Panc1 (cell line): Measurements from ENCODE around the gene GRIP2. TPM values are rescaled to one million over a fixed set of nuclear protein-coding genes. Genes with fewer than 3 reads are reported as not detected.

Source experiments
- ATAC-seq: fragments of 200-7000 bp; cut with Tn5 transposase; 2 replicates; pipeline ENCODE4 v1.9.1; 2020; ENCODE audit warnings: mild to moderate bottlenecking, moderate library complexity
- BruUV-seq: library from RNA; stranded (reverse); fragments of 400-500 nt; replicated peaks from 2 replicates; lab custom pipeline; 2021; lab: Mats Ljungman, UMichigan
- CTCF ChIA-PET: fragments of 300-600 bp; sonication (Branson Sonifier 250); formaldehyde crosslinking; loops from one replicate; lab custom pipeline; 2022; ENCODE audit warnings: antibody characterized with exemption; lab: Charles Lee
- POLR2A ChIA-PET: fragments of 300-600 bp; sonication (Branson Sonifier 250); formaldehyde crosslinking; loops from one replicate; lab custom pipeline; 2022; ENCODE audit warnings: antibody characterized with exemption; lab: Charles Lee
- DNase-seq: peaks from one replicate; pipeline ENCODE4 v3.0.0-alpha.2; 2010; ENCODE audit warnings: low read depth, low spot score
- H3K27ac ChIP-seq: 2 replicates; pipeline ENCODE4 v1.5.1; 2011; ENCODE audit warnings: mild to moderate bottlenecking, low read length, inconsistent platforms
- H3K27me3 ChIP-seq: fragments of 200-500 bp; sonication (Bioruptor generic); 2 replicates; pipeline ENCODE4 v1.6.0; 2014; ENCODE audit warnings: low read length, inconsistent platforms; ENCODE audit not compliant: control insufficient read depth, insufficient read depth
- H3K36me3 ChIP-seq: fragments of 200-500 bp; sonication (Bioruptor generic); 2 replicates; pipeline ENCODE4 v1.5.1; 2014; ENCODE audit warnings: inconsistent platforms, mild to moderate bottlenecking, low read length, moderate library complexity; ENCODE audit not compliant: control insufficient read depth, insufficient read depth
- H3K4me1 ChIP-seq: 2 replicates; pipeline ENCODE4 v1.5.1; 2011; ENCODE audit warnings: inconsistent platforms, mild to moderate bottlenecking, low read length, moderate library complexity; ENCODE audit not compliant: control insufficient read depth, insufficient read depth
- H3K4me3 ChIP-seq, 2 experiments: 2 replicates each; pipeline ENCODE4 v1.5.1; 2011 to 2012; ENCODE audit warnings: low read depth in 2 of 2, low read length in 2 of 2, mild to moderate bottlenecking in 2 of 2, inconsistent platforms in 1 of 2, moderate library complexity in 1 of 2
- H3K9me3 ChIP-seq: fragments of 200-500 bp; sonication (Bioruptor generic); 2 replicates; pipeline ENCODE4 v1.5.1; 2014; ENCODE audit warnings: low read depth, mild to moderate bottlenecking, inconsistent platforms, low read length, moderate library complexity; ENCODE audit not compliant: control insufficient read depth, insufficient read depth
- CTCF ChIP-seq: fragments of 450-650 bp; IDR thresholded peaks from 2 replicates; pipeline ENCODE4 v1.5.1; 2017; ENCODE audit warnings: mild to moderate bottlenecking
- POLR2AphosphoS5 ChIP-seq: IDR thresholded peaks from 2 replicates; pipeline ENCODE4 v1.6.1; 2012; ENCODE audit warnings: mild to moderate bottlenecking, low read depth, low read length, moderate library complexity
- SIN3A ChIP-seq: IDR thresholded peaks from 2 replicates; pipeline ENCODE4 v1.6.1; 2012; ENCODE audit warnings: low read depth, mild to moderate bottlenecking, low read length, moderate library complexity, borderline replicate concordance; ENCODE audit not compliant: insufficient read depth
- TCF7L2 ChIP-seq: IDR thresholded peaks from 2 replicates; pipeline ENCODE4 v1.6.1; 2011; ENCODE audit warnings: mild to moderate bottlenecking, low read depth, low read length, inconsistent platforms
- in situ Hi-C: cut with HindIII; loops from 2 replicates; pipeline ENCODE4 v1.10.0; 2016; ENCODE audit warnings: low sequenced_read_pairs, low pct_unique_long_range_greater_than_20kb
- intact Hi-C: fragments of 100-400 bp; cut with micrococcal nuclease; formaldehyde crosslinking; loops from one replicate; pipeline ENCODE4 v1.10.0; 2022; ENCODE audit not compliant: unreplicated experiment
- total RNA-seq: library from RNA; stranded (reverse); gene quantifications from one replicate; pipeline ENCODE4 v1.2.1, GENCODE V29; 2021; ENCODE audit not compliant: unreplicated experiment
- TF ChIP-seq, protein P1 (sequence below), 2 experiments: IDR thresholded peaks; 2 replicates each; pipeline ENCODE4 v1.6.1; 2011 to 2012; ENCODE audit warnings: low read depth in 2 of 2, control low read depth in 1 of 2, low read length in 1 of 2, mild to moderate bottlenecking in 1 of 2, moderate library complexity in 1 of 2; ENCODE audit not compliant: insufficient read depth in 1 of 2

GRIP2 gene
- total RNA-seq, 1 experiment from 2014 or later = 6.5 TPM

DNA sequence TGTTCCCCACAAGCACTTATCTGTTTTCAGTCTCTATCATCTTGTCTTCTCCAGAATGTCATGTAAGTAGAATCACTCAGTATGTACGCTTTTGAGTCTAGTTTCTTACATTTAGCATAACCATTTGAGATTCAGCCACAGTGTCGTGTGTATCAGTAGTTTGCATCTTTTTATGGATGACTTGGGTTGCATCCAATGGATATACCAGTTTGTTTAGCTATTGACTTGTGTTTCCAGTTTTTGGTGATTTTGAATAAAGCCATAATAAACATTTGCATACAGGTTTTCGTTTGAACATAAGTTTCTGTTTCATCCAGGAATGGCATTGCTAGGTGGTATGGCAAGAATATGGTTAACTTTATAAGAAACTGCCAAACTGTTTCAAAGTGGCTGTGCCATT lies 12.1 kb downstream of the GRIP2 start:
- BruUV-seq = no TSS peak
- no peaks in the 10 kb centered on the region; the same call in none of the 2 replicates for H3K4me1 ChIP-seq
- H3K27me3 ChIP-seq = no peaks in the 10 kb centered on the region
- no peaks in the 10 kb centered on the region for H3K36me3 ChIP-seq
- no peak overlapping the region for H3K4me3 ChIP-seq
- ChIA-PET CTCF (no interaction called here), POLR2A (no interaction called here)
- no peak overlapping the region for H3K27ac ChIP-seq
- ATAC-seq (no peak), DNase-seq (no peak)
- TF ChIP-seq SIN3A (no peak), CTCF (no peak), POLR2AphosphoS5 (no peak), TCF7L2 (no peak)
- TF ChIP-seq, protein P1, sequence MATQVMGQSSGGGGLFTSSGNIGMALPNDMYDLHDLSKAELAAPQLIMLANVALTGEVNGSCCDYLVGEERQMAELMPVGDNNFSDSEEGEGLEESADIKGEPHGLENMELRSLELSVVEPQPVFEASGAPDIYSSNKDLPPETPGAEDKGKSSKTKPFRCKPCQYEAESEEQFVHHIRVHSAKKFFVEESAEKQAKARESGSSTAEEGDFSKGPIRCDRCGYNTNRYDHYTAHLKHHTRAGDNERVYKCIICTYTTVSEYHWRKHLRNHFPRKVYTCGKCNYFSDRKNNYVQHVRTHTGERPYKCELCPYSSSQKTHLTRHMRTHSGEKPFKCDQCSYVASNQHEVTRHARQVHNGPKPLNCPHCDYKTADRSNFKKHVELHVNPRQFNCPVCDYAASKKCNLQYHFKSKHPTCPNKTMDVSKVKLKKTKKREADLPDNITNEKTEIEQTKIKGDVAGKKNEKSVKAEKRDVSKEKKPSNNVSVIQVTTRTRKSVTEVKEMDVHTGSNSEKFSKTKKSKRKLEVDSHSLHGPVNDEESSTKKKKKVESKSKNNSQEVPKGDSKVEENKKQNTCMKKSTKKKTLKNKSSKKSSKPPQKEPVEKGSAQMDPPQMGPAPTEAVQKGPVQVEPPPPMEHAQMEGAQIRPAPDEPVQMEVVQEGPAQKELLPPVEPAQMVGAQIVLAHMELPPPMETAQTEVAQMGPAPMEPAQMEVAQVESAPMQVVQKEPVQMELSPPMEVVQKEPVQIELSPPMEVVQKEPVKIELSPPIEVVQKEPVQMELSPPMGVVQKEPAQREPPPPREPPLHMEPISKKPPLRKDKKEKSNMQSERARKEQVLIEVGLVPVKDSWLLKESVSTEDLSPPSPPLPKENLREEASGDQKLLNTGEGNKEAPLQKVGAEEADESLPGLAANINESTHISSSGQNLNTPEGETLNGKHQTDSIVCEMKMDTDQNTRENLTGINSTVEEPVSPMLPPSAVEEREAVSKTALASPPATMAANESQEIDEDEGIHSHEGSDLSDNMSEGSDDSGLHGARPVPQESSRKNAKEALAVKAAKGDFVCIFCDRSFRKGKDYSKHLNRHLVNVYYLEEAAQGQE (IDR thresholded peaks at IDR 0.05; ENCODE audit: insufficient read depth in 1 of 2, low read depth in 2 of 2, low read length in 1 of 2) = no peak
- intact Hi-C loops = no loop called here
- in situ Hi-C loops = no loop called here
- H3K9me3 ChIP-seq = no peaks in the 10 kb centered on the region

DNA sequence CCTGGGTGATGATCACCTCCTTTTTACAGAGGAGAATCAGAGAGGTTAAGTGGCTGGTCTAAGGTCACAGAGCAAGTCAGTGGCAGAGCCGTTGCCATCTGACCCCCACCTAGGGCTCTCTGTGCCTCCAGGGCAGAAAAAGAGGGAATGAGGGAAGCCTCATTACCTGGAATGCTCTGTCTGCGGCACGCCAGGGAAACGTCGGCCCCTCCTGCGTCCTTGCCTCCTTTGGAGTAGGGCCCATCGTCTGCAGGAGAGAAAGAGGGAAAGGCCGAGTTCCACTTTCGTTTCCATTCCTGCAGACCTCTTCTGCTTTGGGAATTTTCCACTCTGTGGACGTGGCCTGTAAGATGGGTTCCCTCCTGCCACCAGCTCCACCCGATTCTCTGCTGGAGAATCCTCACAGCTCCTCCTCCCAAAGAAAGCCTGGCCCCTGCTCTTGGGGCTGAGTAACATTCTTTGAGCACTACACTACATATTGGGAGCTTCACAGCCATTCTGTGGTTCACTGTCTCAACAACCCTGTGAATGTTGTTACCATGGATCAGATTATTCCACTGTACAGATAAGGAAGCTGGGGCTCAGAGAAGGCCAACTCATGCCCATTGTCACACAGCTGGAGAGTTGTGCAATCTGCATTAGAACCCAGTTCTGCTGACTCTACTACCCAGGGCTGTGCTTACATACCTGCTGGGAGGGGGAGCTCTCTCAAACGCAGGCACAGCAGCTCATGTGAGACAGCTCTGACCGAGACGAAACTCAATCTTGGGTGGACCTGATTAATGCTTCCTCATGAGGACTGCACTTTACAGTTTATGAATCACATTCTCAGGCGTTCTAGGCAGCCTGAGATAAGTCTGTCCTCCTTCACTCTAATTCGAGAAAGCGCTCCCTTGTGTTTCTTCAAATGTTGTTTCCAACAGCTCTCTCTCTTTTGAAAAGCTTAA lies 14.2 kb downstream of the GRIP2 start:
- intact Hi-C loops = no loop called here
- H3K27me3 ChIP-seq = no peaks in the 10 kb centered on the region
- in situ Hi-C loops = no loop called here
- H3K27ac ChIP-seq = peak overlapping the region; percentile 39; the same call in 1 of the 2 replicates
- no peaks in the 10 kb centered on the region for H3K36me3 ChIP-seq
- TF ChIP-seq, protein P1 (IDR thresholded peaks at IDR 0.05; ENCODE audit: insufficient read depth in 1 of 2, low read depth in 2 of 2, low read length in 1 of 2) = no peak
- TF ChIP-seq TCF7L2 (no peak), SIN3A (no peak), POLR2AphosphoS5 (no peak), CTCF (no peak)
- H3K4me3 ChIP-seq = no peak overlapping the region
- DNase-seq (no peak), ATAC-seq (peak; percentile 56)
- no peaks in the 10 kb centered on the region; the same call in none of the 2 replicates for H3K4me1 ChIP-seq
- CTCF ChIA-PET = interaction anchor here (0.6 kb wide), 1 partner anchor 386 kb away, joined by 3 read pairs; no protein-coding TSS in a partner anchor
- POLR2A ChIA-PET = no interaction called here
- H3K9me3 ChIP-seq = no peaks in the 10 kb centered on the region
- no TSS peak for BruUV-seq
